CD4-positive, alpha-beta T cell treated with Interleukin-12 subunit alpha and Interleukin-12 subunit beta, for 1 hour (primary cell): ENCODE measurements around the gene TBXA2R.
"Not testable (repeated sequence)": the region's sequence is repeated elsewhere in the genome, so short reads cannot be mapped to it uniquely, and the experiment has no call there.

Experiments
- DNase-seq: peaks from one replicate; pipeline ENCODE4 v3.0.0-alpha.2; 2020

The TBXA2R gene

GRCh38 chr19:3604987-3605343 is 1.7 kb downstream of the TBXA2R start:
- peak; percentile 34 for DNase-seq

GRCh38 chr19:3604227-3604986 is 2.3 kb downstream of the TBXA2R start:
- no peak for DNase-seq

- DNase-seq, result no peak
Observed at GRCh38 chr19:3603121-3603811, 3.4 kb downstream of the TBXA2R start.

- DNase-seq, result no peak
Observed at GRCh38 chr19:3601021-3601420, 5.7 kb downstream of the TBXA2R start.

- DNase-seq, result no peak
Observed at GRCh38 chr19:3599776-3600187, 6.9 kb downstream of the TBXA2R start.

- DNase-seq, result no peak
Observed at GRCh38 chr19:3595521-3596061, 11.1 kb downstream of the TBXA2R start.

- no peak for DNase-seq
Observed at GRCh38 chr19:3593156-3593555, 13.5 kb downstream of the TBXA2R start.

GRCh38 chr19:3591876-3592613 is 14.6 kb downstream of the TBXA2R start:
- no peak for DNase-seq

GRCh38 chr19:3590991-3591659 is 15.6 kb downstream of the TBXA2R start:
- DNase-seq, result no peak

- no peak for DNase-seq
Observed at GRCh38 chr19:3589949-3590348, 16.7 kb downstream of the TBXA2R start.

- DNase-seq, result no peak
Observed at GRCh38 chr19:3589439-3589838, 17.2 kb downstream of the TBXA2R start.

GRCh38 chr19:3586707-3587346 is 19.8 kb downstream of the TBXA2R start:
- no peak for DNase-seq

GRCh38 chr19:3586127-3586626 is 20.5 kb downstream of the TBXA2R start:
- DNase-seq, result peak; percentile 40

- no peak for DNase-seq
Observed at GRCh38 chr19:3585301-3586126, 21.2 kb downstream of the TBXA2R start, which contains the start of gene GIPC3. GIPC3 (plus strand) TSS chr19:3585478; CDS start chr19:3585598, 120 bp downstream.

- DNase-seq, result not testable (repeated sequence)
Observed at GRCh38 chr19:3584036-3584802, 22.5 kb downstream of the TBXA2R start.

GRCh38 chr19:3581792-3582191 is 24.9 kb downstream of the TBXA2R start:
- DNase-seq, result not testable (repeated sequence)

- no peak for DNase-seq
Observed at GRCh38 chr19:3580156-3580934, 26.3 kb downstream of the TBXA2R start.

GRCh38 chr19:3578390-3578789 is 28.3 kb downstream of the TBXA2R start:
- DNase-seq, result no peak

GRCh38 chr19:3577723-3578344 is 28.8 kb downstream of the TBXA2R start:
- no peak for DNase-seq
